BE2C (cell line): Measurements from ENCODE around the gene ARAF.

Experiments
- DNase-seq: peaks from one replicate; pipeline ENCODE4 v3.0.0-alpha.2; 2020
- H3K27me3 ChIP-seq: fragments of 250-450 bp; sonication (Bioruptor Pico); 2 replicates; pipeline ENCODE4 v1.5.1; 2020; ENCODE audit warnings: mild to moderate bottlenecking
- H3K36me3 ChIP-seq: fragments of 250-450 bp; sonication (Bioruptor Pico); 2 replicates; pipeline ENCODE4 v1.5.1; 2020; ENCODE audit warnings: mild to moderate bottlenecking
- H3K4me1 ChIP-seq: fragments of 250-450 bp; sonication (Bioruptor Pico); 2 replicates; pipeline ENCODE4 v1.5.1; 2020
- H3K4me3 ChIP-seq: 2 replicates; pipeline ENCODE4 v1.5.1; 2011; ENCODE audit warnings: low read depth, low read length
- H3K9me3 ChIP-seq: fragments of 250-450 bp; sonication (Bioruptor Pico); 2 replicates; pipeline ENCODE4 v1.5.1; 2020
- TF ChIP-seq, protein P1 (sequence below): IDR thresholded peaks from 2 replicates; pipeline ENCODE4 v1.5.1; 2012; ENCODE audit warnings: mild to moderate bottlenecking, low read depth, low read length

The ARAF gene

DNA sequence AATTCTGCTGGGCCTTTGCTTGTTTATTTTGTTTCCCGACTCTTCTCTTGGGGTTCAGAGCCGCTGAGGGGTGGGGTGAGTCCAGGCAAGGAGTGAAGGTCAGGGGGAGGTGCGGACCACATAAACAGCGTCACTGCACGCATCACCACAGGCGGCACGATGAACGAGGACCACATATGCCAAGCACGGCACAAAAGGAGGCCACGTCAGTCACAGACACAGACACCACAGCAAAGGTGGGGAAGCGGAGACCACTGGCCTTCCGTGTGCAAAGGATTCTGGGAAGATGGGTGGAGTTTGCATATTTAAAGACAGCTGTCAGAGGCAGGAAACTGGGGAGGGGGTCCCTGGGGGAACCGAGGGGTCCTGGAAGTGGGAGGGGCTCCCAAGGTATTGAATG is 10.9 kb downstream of the ARAF start:
- Histone ChIP-seq H3K4me3 (no peak overlapping the region), H3K9me3 (no peaks in the 10 kb centered on the region), H3K27me3 (no peaks in the 10 kb centered on the region), H3K36me3 (peaks cover 5% of the 10 kb centered on the region), H3K4me1 (no peaks in the 10 kb centered on the region)
- TF ChIP-seq, protein P1, sequence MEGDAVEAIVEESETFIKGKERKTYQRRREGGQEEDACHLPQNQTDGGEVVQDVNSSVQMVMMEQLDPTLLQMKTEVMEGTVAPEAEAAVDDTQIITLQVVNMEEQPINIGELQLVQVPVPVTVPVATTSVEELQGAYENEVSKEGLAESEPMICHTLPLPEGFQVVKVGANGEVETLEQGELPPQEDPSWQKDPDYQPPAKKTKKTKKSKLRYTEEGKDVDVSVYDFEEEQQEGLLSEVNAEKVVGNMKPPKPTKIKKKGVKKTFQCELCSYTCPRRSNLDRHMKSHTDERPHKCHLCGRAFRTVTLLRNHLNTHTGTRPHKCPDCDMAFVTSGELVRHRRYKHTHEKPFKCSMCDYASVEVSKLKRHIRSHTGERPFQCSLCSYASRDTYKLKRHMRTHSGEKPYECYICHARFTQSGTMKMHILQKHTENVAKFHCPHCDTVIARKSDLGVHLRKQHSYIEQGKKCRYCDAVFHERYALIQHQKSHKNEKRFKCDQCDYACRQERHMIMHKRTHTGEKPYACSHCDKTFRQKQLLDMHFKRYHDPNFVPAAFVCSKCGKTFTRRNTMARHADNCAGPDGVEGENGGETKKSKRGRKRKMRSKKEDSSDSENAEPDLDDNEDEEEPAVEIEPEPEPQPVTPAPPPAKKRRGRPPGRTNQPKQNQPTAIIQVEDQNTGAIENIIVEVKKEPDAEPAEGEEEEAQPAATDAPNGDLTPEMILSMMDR, result no peak
- DNase-seq, result no peak

GRCh38 chrX:47572773-47573340 is 11.9 kb downstream of the ARAF start:
- H3K4me3 ChIP-seq, result no peak overlapping the region
- TF ChIP-seq, protein P1, result no peak
- no peaks in the 10 kb centered on the region for H3K4me1 ChIP-seq
- no peak for DNase-seq
- H3K36me3 ChIP-seq, result peaks cover 3% of the 10 kb centered on the region
- no peaks in the 10 kb centered on the region for H3K27me3 ChIP-seq
- no peaks in the 10 kb centered on the region for H3K9me3 ChIP-seq

DNA sequence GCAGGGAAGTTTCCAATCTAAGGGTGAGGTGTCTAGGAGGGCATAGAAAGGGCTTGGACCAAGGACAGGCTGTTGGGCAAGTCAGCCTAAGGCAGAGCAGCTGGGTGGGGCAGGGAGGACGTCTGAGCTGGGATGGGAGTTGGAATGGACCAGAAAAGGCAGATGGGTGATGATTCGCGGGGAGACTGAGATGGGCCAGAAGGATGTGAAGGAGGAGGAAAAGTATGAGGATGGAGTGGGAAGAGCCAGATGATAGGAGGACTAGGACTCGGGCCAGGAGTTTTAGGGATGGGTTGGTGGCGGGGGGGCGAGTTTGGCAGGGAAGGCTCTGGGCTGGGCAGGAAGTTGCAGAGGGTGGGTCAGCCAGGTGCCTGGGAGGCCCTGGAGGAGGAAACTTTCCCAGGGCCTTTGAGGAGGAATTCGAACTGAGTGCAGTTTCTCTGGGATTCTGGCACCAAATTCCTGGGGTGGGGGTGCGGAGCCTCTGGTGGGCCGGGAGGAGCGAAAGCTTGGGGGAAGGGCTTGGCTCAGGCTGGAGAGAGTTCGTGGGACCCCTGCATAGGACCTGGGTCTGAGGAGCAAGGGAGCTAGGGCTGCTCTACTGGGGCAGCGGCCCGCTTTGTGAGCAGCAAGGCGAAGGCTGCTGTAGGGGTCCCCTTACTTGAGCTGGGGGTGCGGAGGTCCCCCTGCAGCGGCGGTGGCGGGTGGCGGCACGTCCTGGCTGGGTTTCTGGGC is 12.5 kb downstream of the ARAF start:
- H3K27me3 ChIP-seq, result no peaks in the 10 kb centered on the region
- no peaks in the 10 kb centered on the region for H3K4me1 ChIP-seq
- TF ChIP-seq, protein P1, result no peak
- no peaks in the 10 kb centered on the region for H3K9me3 ChIP-seq
- DNase-seq, result no peak
- peaks cover 2% of the 10 kb centered on the region; the same call in 1 of the 2 replicates for H3K36me3 ChIP-seq
- no peak overlapping the region for H3K4me3 ChIP-seq

DNA sequence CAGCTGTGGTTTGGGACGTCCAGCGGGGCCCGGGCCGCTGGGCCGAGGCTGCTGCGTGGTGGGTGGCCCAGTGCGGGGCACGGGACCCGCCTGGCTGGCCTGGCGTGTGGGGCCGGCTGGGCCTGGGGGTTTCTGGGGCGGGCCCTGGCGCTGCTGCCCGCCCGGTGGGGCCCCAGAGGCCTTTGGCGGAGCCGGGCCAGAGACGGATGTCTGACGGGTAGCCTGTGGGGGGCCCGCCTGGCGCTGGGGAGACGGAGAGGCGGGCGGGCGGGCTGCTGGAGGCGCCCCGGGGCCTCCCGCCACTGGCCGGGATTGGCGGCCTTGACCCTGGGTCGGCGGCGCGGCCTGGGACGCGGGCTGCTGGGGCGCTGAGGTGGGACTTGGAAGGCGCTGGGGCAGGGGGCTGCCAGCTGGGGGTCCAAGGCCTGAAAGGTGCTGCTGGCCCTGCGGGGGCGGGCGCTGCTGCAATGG is 13.1 kb downstream of the ARAF start:
- DNase-seq, result no peak
- H3K4me1 ChIP-seq, result no peaks in the 10 kb centered on the region
- no peaks in the 10 kb centered on the region for H3K36me3 ChIP-seq
- TF ChIP-seq, protein P1, result no peak
- no peaks in the 10 kb centered on the region for H3K27me3 ChIP-seq
- H3K4me3 ChIP-seq, result no peak overlapping the region
- no peaks in the 10 kb centered on the region for H3K9me3 ChIP-seq

DNA sequence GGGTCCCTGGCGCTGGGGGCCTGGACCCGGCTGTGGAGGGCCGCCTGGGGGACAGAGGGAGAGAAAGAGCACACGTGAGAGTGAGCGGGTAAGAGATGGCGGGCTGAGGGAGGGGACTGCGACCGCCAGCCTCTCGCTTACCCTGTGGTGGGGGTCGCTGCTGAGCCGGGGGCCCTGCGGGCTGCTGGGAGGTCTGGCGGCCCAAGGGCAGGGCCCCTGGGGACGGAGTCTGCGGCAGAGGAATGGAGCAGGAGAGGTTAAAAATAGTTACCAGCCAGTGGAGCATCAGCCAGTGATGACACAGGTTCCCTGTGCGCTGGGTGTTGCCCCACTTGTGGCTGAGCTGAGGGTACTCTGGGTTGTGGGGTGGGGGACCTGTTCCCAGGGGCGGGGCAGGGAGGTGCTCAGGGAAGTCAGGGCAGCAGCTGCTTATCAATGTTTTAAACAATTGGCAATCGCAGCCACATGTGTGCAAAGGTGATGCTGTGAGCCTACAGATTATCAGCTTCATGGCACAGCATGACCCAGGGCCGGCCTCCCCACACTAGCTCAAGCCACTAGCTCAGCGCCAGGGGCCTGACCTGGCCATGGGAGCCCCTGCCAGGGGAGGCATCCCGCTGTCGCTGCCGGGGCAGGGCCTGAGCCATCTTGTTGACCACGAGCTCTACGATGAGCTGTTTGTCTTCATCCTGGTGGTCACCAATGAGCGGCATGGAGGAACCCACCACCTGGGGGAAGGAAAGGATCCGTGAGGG is 13.7 kb downstream of the ARAF start:
- H3K9me3 ChIP-seq, result no peaks in the 10 kb centered on the region
- no peaks in the 10 kb centered on the region for H3K36me3 ChIP-seq
- H3K4me1 ChIP-seq, result no peaks in the 10 kb centered on the region
- no peak for DNase-seq
- no peaks in the 10 kb centered on the region for H3K27me3 ChIP-seq
- TF ChIP-seq, protein P1, result no peak
- no peak overlapping the region for H3K4me3 ChIP-seq
